NOMO-1 (cell line): Measurements from ENCODE around the gene COL19A1.
"Not testable (repeated sequence)": the region's sequence is repeated elsewhere in the genome, so short reads cannot be mapped to it uniquely, and the experiment has no call there.

ENCODE experiments used
- DNase-seq, 2 experiments: peaks; one replicate each; lab custom pipeline; 2025; ENCODE audit not compliant: unreplicated experiment in 2 of 2; lab: John Stamatoyannopoulos, UW

COL19A1 gene

GRCh38 chr6:69953491-69953890, 87.1 kb downstream of the COL19A1 start:
- DNase-seq: no peak

- DNase-seq: no peak
Observed at GRCh38 chr6:69954733-69955132, 88.4 kb downstream of the COL19A1 start.

- no peak for DNase-seq
Observed at GRCh38 chr6:69957985-69958559, 91.7 kb downstream of the COL19A1 start.

- DNase-seq: no peak
Observed at GRCh38 chr6:69958978-69959377, 92.6 kb downstream of the COL19A1 start.

GRCh38 chr6:69965974-69966373, 99.6 kb downstream of the COL19A1 start:
- not testable (repeated sequence) for DNase-seq

GRCh38 chr6:69973138-69973537, 106.8 kb downstream of the COL19A1 start:
- DNase-seq: no peak

GRCh38 chr6:69973763-69974162, 107.4 kb downstream of the COL19A1 start:
- no peak for DNase-seq

GRCh38 chr6:69974193-69974592, 107.8 kb downstream of the COL19A1 start:
- DNase-seq: no peak

- no peak for DNase-seq
Observed at GRCh38 chr6:69976591-69977090, 110.3 kb downstream of the COL19A1 start.

GRCh38 chr6:69980624-69981023, 114.3 kb downstream of the COL19A1 start:
- DNase-seq: no peak

- DNase-seq: no peak
Observed at GRCh38 chr6:69984506-69984905, 118.2 kb downstream of the COL19A1 start.

GRCh38 chr6:69985180-69985579, 118.8 kb downstream of the COL19A1 start:
- no peak for DNase-seq

- no peak for DNase-seq
Observed at GRCh38 chr6:69987550-69987949, 121.2 kb downstream of the COL19A1 start.

GRCh38 chr6:69988458-69989126, 122.2 kb downstream of the COL19A1 start:
- DNase-seq: no peak

GRCh38 chr6:69994251-69994650, 127.9 kb downstream of the COL19A1 start:
- no peak for DNase-seq

GRCh38 chr6:70008189-70008588, 141.8 kb downstream of the COL19A1 start:
- no peak for DNase-seq

GRCh38 chr6:70010339-70010738, 144.0 kb downstream of the COL19A1 start:
- not testable (repeated sequence) for DNase-seq

GRCh38 chr6:70023201-70023600, 156.8 kb downstream of the COL19A1 start:
- not testable (repeated sequence) for DNase-seq

GRCh38 chr6:70028246-70028645, 161.9 kb downstream of the COL19A1 start:
- no peak for DNase-seq

- no peak for DNase-seq
Observed at GRCh38 chr6:70028926-70029325, 162.6 kb downstream of the COL19A1 start.

- DNase-seq: no peak
Observed at GRCh38 chr6:70033781-70034180, 167.4 kb downstream of the COL19A1 start.

- DNase-seq: no peak
Observed at GRCh38 chr6:70037445-70037844, 171.1 kb downstream of the COL19A1 start.
